CD14-positive monocyte (primary cell): Measurements from ENCODE around the gene GPX7. TPM values are rescaled to one million over a fixed set of nuclear protein-coding genes. Genes with fewer than 3 reads are reported as not detected.

Source experiments
- DNase-seq, 3 donors: peaks; one replicate each; pipeline ENCODE4 v3.0.0-alpha.2; 2011 to 2022
- H2AFZ ChIP-seq: 2 replicates; pipeline ENCODE4 v1.6.0; 2012; ENCODE audit warnings: mild to moderate bottlenecking, low read depth, low read length, inconsistent platforms; ENCODE audit not compliant: insufficient read depth, poor library complexity, severe bottlenecking
- H3K27ac ChIP-seq, 2 donors: 1 replicate in 1 of 2; 2 replicates in 1 of 2; pipeline ENCODE4 v1.5.1; 2012 to 2013; ENCODE audit warnings: low read length in 2 of 2, control low read depth in 1 of 2, inconsistent platforms in 1 of 2, low read depth in 1 of 2, mild to moderate bottlenecking in 1 of 2
- H3K27me3 ChIP-seq, 2 donors: one replicate each; pipeline versions ENCODE4 v1.6.0 to v1.6.1; 2011 to 2013; ENCODE audit warnings: low read length in 2 of 2; ENCODE audit not compliant: control insufficient read depth in 2 of 2, insufficient read depth in 2 of 2
- H3K36me3 ChIP-seq, 2 donors: replicated peaks in 1 of 2; 1 replicate in 1 of 2; 2 replicates in 1 of 2; pipeline versions ENCODE4 v1.5.1 to v1.6.1; 2012 to 2013; ENCODE audit warnings: low read length in 2 of 2, control low read depth in 1 of 2, inconsistent platforms in 1 of 2, mild to moderate bottlenecking in 1 of 2; ENCODE audit not compliant: insufficient read depth in 2 of 2, control insufficient read depth in 1 of 2
- H3K4me1 ChIP-seq, 2 donors: 1 replicate in 1 of 2; 2 replicates in 1 of 2; pipeline versions ENCODE4 v1.5.1 to v1.6.1; 2012 to 2013; ENCODE audit warnings: low read length in 2 of 2, control low read depth in 1 of 2, inconsistent platforms in 1 of 2, mild to moderate bottlenecking in 1 of 2, moderate library complexity in 1 of 2; ENCODE audit not compliant: insufficient read depth in 2 of 2, control insufficient read depth in 1 of 2
- H3K4me2 ChIP-seq: replicated peaks from 2 replicates; pipeline ENCODE3; 2012; ENCODE audit warnings: low read length, moderate library complexity, mild to moderate bottlenecking; ENCODE audit not compliant: poor library complexity, severe bottlenecking; ENCODE audit errors: extremely low read depth
- H3K4me3 ChIP-seq, 3 experiments: fragments of 200-600 bp in 1 of 3; sonication (generic) in 1 of 3; replicated peaks in 1 of 3; 1 replicate in 2 of 3; 2 replicates in 1 of 3; pipeline ENCODE4 v1.5.1; 2011 to 2013; ENCODE audit warnings: low read length in 3 of 3, mild to moderate bottlenecking in 3 of 3, control low read depth in 2 of 3, low read depth in 2 of 3, inconsistent platforms in 1 of 3, moderate library complexity in 1 of 3
- H3K79me2 ChIP-seq: 2 replicates; pipeline ENCODE4 v1.6.0; 2012; ENCODE audit warnings: mild to moderate bottlenecking, control low read depth, inconsistent platforms, low read length, moderate library complexity; ENCODE audit not compliant: insufficient read depth
- H3K9ac ChIP-seq: 2 replicates; pipeline ENCODE4 v1.6.0; 2017; ENCODE audit warnings: low read length, mild to moderate bottlenecking; ENCODE audit not compliant: insufficient read depth, poor library complexity, severe bottlenecking
- H3K9me3 ChIP-seq, 2 donors: replicated peaks in 1 of 2; 1 replicate in 1 of 2; 2 replicates in 1 of 2; pipeline versions ENCODE4 v1.5.1 to v1.6.1; 2012 to 2013; ENCODE audit warnings: low read length in 2 of 2, control low read depth in 1 of 2; ENCODE audit not compliant: control insufficient read depth in 1 of 2, insufficient read depth in 1 of 2
- H4K20me1 ChIP-seq: 2 replicates; pipeline ENCODE4 v1.6.0; 2012; ENCODE audit warnings: mild to moderate bottlenecking, low read length, control low read depth, moderate library complexity; ENCODE audit not compliant: insufficient read depth
- H3K27ac Mint-ChIP-seq, 7 donors: one replicate each; pipeline ENCODE4 v1.8.0; 2020; ENCODE audit warnings: mild to moderate bottlenecking in 7 of 7, mixed read lengths in 7 of 7, moderate library complexity in 6 of 7, inconsistent platforms in 2 of 7
- H3K27me3 Mint-ChIP-seq, 3 donors: one replicate each; pipeline ENCODE4 v1.8.0; 2021 to 2022; ENCODE audit warnings: low read depth in 3 of 3, mild to moderate bottlenecking in 3 of 3, mixed read lengths in 3 of 3, moderate library complexity in 3 of 3, inconsistent platforms in 1 of 3
- H3K36me3 Mint-ChIP-seq, 2 donors: one replicate each; pipeline ENCODE4 v1.8.0; 2020; ENCODE audit warnings: mixed read lengths in 2 of 2, inconsistent platforms in 1 of 2, mild to moderate bottlenecking in 1 of 2
- H3K4me1 Mint-ChIP-seq: one replicate; pipeline ENCODE4 v1.8.0; 2020; ENCODE audit warnings: mild to moderate bottlenecking, mixed read lengths
- H3K4me3 Mint-ChIP-seq, 2 donors: one replicate each; pipeline ENCODE4 v1.8.0; 2020; ENCODE audit warnings: mild to moderate bottlenecking in 2 of 2, mixed read lengths in 2 of 2, moderate library complexity in 1 of 2
- H3K9me3 Mint-ChIP-seq, 7 donors: one replicate each; pipeline ENCODE4 v1.8.0; 2020 to 2022; ENCODE audit warnings: mixed read lengths in 7 of 7, mild to moderate bottlenecking in 6 of 7, moderate library complexity in 6 of 7, inconsistent platforms in 2 of 7
- CTCF ChIP-seq: fragments of 200-600 bp; IDR thresholded peaks from one replicate; pipeline ENCODE4 v1.8.0; 2022; ENCODE audit warnings: antibody characterized with exemption, mild to moderate bottlenecking
- WGBS: methylation state at CpG from one replicate; pipeline ENCODE4 v1.1.5; 2013; ENCODE audit warnings: missing lambda C conversion rate; ENCODE audit not compliant: insufficient coverage; 5-methylcytosine and 5-hydroxymethylcytosine counted together
- intact Hi-C, 2 donors: fragments of 100-400 bp; cut with micrococcal nuclease; formaldehyde crosslinking; loops; one replicate each; pipeline versions ENCODE4 v1.15.0 to v1.15.1; 2023
- polyA plus RNA-seq, 3 donors: library from polyadenylated mRNA; depleted of rRNA in 1 of 3; unstranded in 2 of 3; stranded (reverse) in 1 of 3; fragments of 300-500 nt in 2 of 3; fragments of >200 nt in 1 of 3; fragmentation: Illumina TruSeq in 2 of 3; gene quantifications; 1 replicate in 2 of 3; 2 replicates in 1 of 3; pipeline ENCODE4 v1.2.3, GENCODE V29; 2012 to 2021

Gene GPX7
- polyA plus RNA-seq, 3 donors = 1.7 to 3.3 (median 2.9) TPM

GRCh38 chr1:52579415-52579814 is 22.8 kb upstream of the GPX7 start:
- peaks cover 6 to 11% of the 10 kb centered on the region in 2 donors for H3K4me1 ChIP-seq
- intact Hi-C loops = no loop called here
- H3K27me3 ChIP-seq = no peaks in the 10 kb centered on the region
- 40% methylated on average over 1 of the region's 2 CpGs for WGBS
- H3K36me3 ChIP-seq = no peaks in the 10 kb centered on the region
- Mint-ChIP-seq H3K27me3 (peaks cover 0 to 2% (median 2%) of the 10 kb centered on the region in 3 donors), H3K27ac (no peak overlapping the region), H3K4me1 (peaks cover 12% of the 10 kb centered on the region), H3K9me3 (peaks cover 5 to 7% (median 6%) of the 10 kb centered on the region in 7 donors), H3K4me3 (no peak overlapping the region), H3K36me3 (peaks cover 0 to 4% of the 10 kb centered on the region in 2 donors)
- no peaks in the 10 kb centered on the region for H3K79me2 ChIP-seq
- H3K9me3 ChIP-seq = peaks cover 0 to 5% of the 10 kb centered on the region in 2 donors
- no peaks in the 10 kb centered on the region for H4K20me1 ChIP-seq
- DNase-seq = no peak
- H2AFZ ChIP-seq = no peak overlapping the region
- H3K27ac ChIP-seq = no peak overlapping the region
- no peak overlapping the region for H3K9ac ChIP-seq
- no peak overlapping the region for H3K4me2 ChIP-seq
- no peak for TF ChIP-seq CTCF
- H3K4me3 ChIP-seq = no peak overlapping the region

- Histone ChIP-seq H3K27me3 (no peaks in the 10 kb centered on the region), H3K4me2 (no peak overlapping the region), H3K36me3 (no peaks in the 10 kb centered on the region), H3K27ac (no peak overlapping the region), H2AFZ (no peak overlapping the region), H3K4me1 (peaks cover 6 to 11% of the 10 kb centered on the region in 2 donors), H3K79me2 (no peaks in the 10 kb centered on the region), H3K9me3 (peaks cover 0 to 5% of the 10 kb centered on the region in 2 donors), H3K9ac (no peak overlapping the region), H4K20me1 (no peaks in the 10 kb centered on the region), H3K4me3 (no peak overlapping the region)
- Mint-ChIP-seq H3K4me1 (peaks cover 14% of the 10 kb centered on the region), H3K9me3 (peaks cover 5 to 7% (median 6%) of the 10 kb centered on the region in 7 donors), H3K27me3 (peaks cover 0 to 2% (median 0%) of the 10 kb centered on the region in 3 donors), H3K4me3 (no peak overlapping the region), H3K36me3 (peaks cover 0 to 4% of the 10 kb centered on the region in 2 donors), H3K27ac (no peak overlapping the region)
- TF ChIP-seq CTCF = no peak
- WGBS = 100% methylated on average over 1 of the region's 3 CpGs
- no peak for DNase-seq
- intact Hi-C loops = no loop called here
Observed at GRCh38 chr1:52580283-52580682, 21.9 kb upstream of the GPX7 start.
